K562 (cell line): ENCODE data around the gene ARHGDIA. TPM values are rescaled to one million over a fixed set of nuclear protein-coding genes. Genes with fewer than 3 reads are reported as not detected.

ENCODE experiments used
- CCNT2 ChIP-seq: IDR thresholded peaks from 2 replicates; pipeline ENCODE4 v1.6.1; 2011; ENCODE audit warnings: borderline replicate concordance, low read depth, mild to moderate bottlenecking, moderate library complexity, mixed read lengths, low read length; ENCODE audit not compliant: insufficient read length; ENCODE audit errors: extremely low read depth
- CREB1 ChIP-seq, 2 experiments: sonication (generic) in 1 of 2; formaldehyde crosslinking in 1 of 2; IDR thresholded peaks; 2 replicates each; pipeline versions ENCODE4 v1.6.1 to v1.8.0; 2012 to 2022; ENCODE audit warnings: inconsistent platforms in 1 of 2, mild to moderate bottlenecking in 1 of 2, missing genetic modification reagents in 1 of 2, moderate library complexity in 1 of 2
- E2F4 ChIP-seq: sonication (generic); formaldehyde crosslinking; IDR thresholded peaks from 2 replicates; pipeline ENCODE4 v1.8.0; 2022; ENCODE audit warnings: mild to moderate bottlenecking, low read depth, missing genetic modification reagents
- FOXM1 ChIP-seq, 2 experiments: fragments of 450-650 bp in 1 of 2; sonication (generic) in 1 of 2; formaldehyde crosslinking in 1 of 2; IDR thresholded peaks; 2 replicates each; pipeline versions ENCODE4 v1.6.1 to v1.9.0; 2017 to 2022; ENCODE audit warnings: low read depth in 2 of 2, mild to moderate bottlenecking in 2 of 2, missing genetic modification reagents in 1 of 2, moderate library complexity in 1 of 2
- GATAD2A ChIP-seq: fragments of 450-650 bp; IDR thresholded peaks from 2 replicates; pipeline ENCODE4 v1.6.1; 2017
- GMEB1 ChIP-seq: fragments of 250-450 bp; sonication (Bioruptor Pico); IDR thresholded peaks from 2 replicates; pipeline ENCODE4 v1.4.0; 2020; ENCODE audit warnings: mild to moderate bottlenecking
- HEY1 ChIP-seq: fragments of 250-450 bp; sonication (Bioruptor Pico); IDR thresholded peaks from 2 replicates; pipeline ENCODE4 v1.5.0; 2020; ENCODE audit warnings: mild to moderate bottlenecking, moderate library complexity, borderline replicate concordance
- HMG20B ChIP-seq: fragments of 250-450 bp; sonication (Bioruptor Pico); IDR thresholded peaks from 2 replicates; pipeline ENCODE4 v1.5.0; 2021; ENCODE audit warnings: mild to moderate bottlenecking
- HNRNPL ChIP-seq: fragments of 200-400 bp; formaldehyde crosslinking; IDR thresholded peaks from 2 replicates; pipeline ENCODE4 v1.6.1; 2017; ENCODE audit warnings: low read depth, mild to moderate bottlenecking, low read length
- KAT7 ChIP-seq: sonication (generic); formaldehyde crosslinking; IDR thresholded peaks from 2 replicates; pipeline ENCODE4 v1.8.0; 2022; ENCODE audit warnings: missing genetic modification reagents, mild to moderate bottlenecking, borderline replicate concordance
- PCBP2 ChIP-seq: fragments of 200-400 bp; formaldehyde crosslinking; IDR thresholded peaks from 2 replicates; pipeline ENCODE4 v1.6.1; 2018; ENCODE audit warnings: low read length, low read depth, mild to moderate bottlenecking, moderate library complexity; ENCODE audit not compliant: poor library complexity, severe bottlenecking
- POLR2B ChIP-seq: fragments of 450-650 bp; IDR thresholded peaks from 2 replicates; pipeline ENCODE4 v1.6.1; 2018; ENCODE audit warnings: low read depth; ENCODE audit not compliant: partially characterized antibody
- POLR2H ChIP-seq: IDR thresholded peaks from 2 replicates; pipeline ENCODE4 v1.6.1; 2016; ENCODE audit warnings: missing genetic modification characterization, low read depth, mild to moderate bottlenecking, control low read depth, missing compliant biosample characterization, moderate library complexity
- STAT6 ChIP-seq: sonication (generic); formaldehyde crosslinking; IDR thresholded peaks from 2 replicates; pipeline ENCODE4 v1.8.1; 2023; ENCODE audit warnings: mild to moderate bottlenecking, missing genetic modification reagents
- ZHX1 ChIP-seq: fragments of 150-350 bp; conservative IDR thresholded peaks from 2 replicates; pipeline ENCODE4 v1.6.1; 2014; ENCODE audit warnings: low read length
- ZNF165 ChIP-seq: fragments of 250-450 bp; sonication (Bioruptor Pico); IDR thresholded peaks from 2 replicates; pipeline ENCODE4 v1.4.0; 2020; ENCODE audit warnings: borderline replicate concordance
- polyA plus RNA-seq, 8 experiments: library from polyadenylated mRNA; depleted of rRNA in 4 of 8; stranded (reverse) in 5 of 8; unstranded in 3 of 8; fragments of >200 nt; fragmentation: Nextera tagmentation in 2 of 8; fragmentation: Illumina TruSeq in 1 of 8; extraction: Ambion mirVana in 2 of 8; extraction: Trizol in 1 of 8; gene quantifications; 2 replicates each; pipeline versions ENCODE4 v1.2.1 to v1.2.3, GENCODE V29; 2011 to 2014; ENCODE audit warnings: inconsistent platforms in 1 of 8, missing spikeins in 1 of 8
- total RNA-seq, 7 experiments: library from RNA; depleted of rRNA in 6 of 7; stranded (reverse); fragments of >200 nt in 6 of 7; fragmentation: Illumina TruSeq in 2 of 7; extraction: Trizol in 2 of 7; gene quantifications; 2 replicates each; pipeline versions ENCODE4 v1.2.1 to v1.2.3, GENCODE V29; 2011 to 2021; ENCODE audit warnings: low replicate concordance in 1 of 7

Gene ARHGDIA
- total and polyA plus RNA-seq, 9 of the 15 experiments (the other 6 are each of a cell fraction or from before 2014, with no cell fraction given), result 9.6 to 340 (median 97.6) TPM

GRCh38 chr17:81859906-81860755 lies 11.0 kb downstream of the ARHGDIA start, which contains the start of gene P4HB (continued):
- TF ChIP-seq STAT6 (CRISPR knock-in tag) (0 out of 2 replicates have a peak, but pooled peaks have one; percentile 9), HNRNPL (peak; percentile 72; the same call in 1 of the 2 replicates), CCNT2 (peak; percentile 82), PCBP2 (peak; percentile 51), ZHX1 (no peak), CREB1 (IDR thresholded peaks at IDR 0.05) (no peak), CREB1 (CRISPR knock-in tag; IDR thresholded peaks at IDR 0.05) (no peak), FOXM1 (IDR thresholded peaks at IDR 0.05; ENCODE audit: low read depth) (no peak), FOXM1 (CRISPR knock-in tag; IDR thresholded peaks at IDR 0.05; ENCODE audit: low read depth) (peak; percentile 67; the same call in 1 of the 2 replicates), HEY1 (CRISPR knock-in tag) (no peak), GMEB1 (no peak), KAT7 (CRISPR knock-in tag) (no peak; the same call in 1 of the 2 replicates), E2F4 (CRISPR knock-in tag) (peak; percentile 69; the same call in 1 of the 2 replicates), GATAD2A (0 out of 2 replicates have a peak, but pooled peaks have one; percentile 28), POLR2H (tag) (peak; percentile 82), POLR2B (peak; percentile 52), ZNF165 (CRISPR knock-in tag) (no peak), HMG20B (CRISPR knock-in tag) (no peak)
